ENCODE results near the gene MYRF.
A peak's percentile ranks its signal among the peaks of the same experiment; 100 is the strongest.

The MYRF gene

GRCh38 chr11:61752117-61752924 lies at the start of gene MYRF:
MYRF (plus strand) TSS chr11:61752636; CDS start chr11:61752745, 109 bp downstream.
- DNase-seq (ENCODE audit: low read depth in 2 of 2): peak in 1 of 2 donors; percentile 29

- no peak for DNase-seq (ENCODE audit: low read depth in 2 of 2)
Measured at GRCh38 chr11:61702701-61703312, 49.6 kb upstream of the MYRF start.

GRCh38 chr11:61704838-61705237 lies 47.6 kb upstream of the MYRF start:
- DNase-seq (ENCODE audit: low read depth in 2 of 2): no peak

GRCh38 chr11:61706452-61707400 lies 45.7 kb upstream of the MYRF start:
- DNase-seq (ENCODE audit: low read depth in 2 of 2): no peak

- DNase-seq (ENCODE audit: low read depth in 2 of 2): no peak
Measured at GRCh38 chr11:61707574-61707973, 44.9 kb upstream of the MYRF start.

- DNase-seq (ENCODE audit: low read depth in 2 of 2): no peak
Measured at GRCh38 chr11:61709110-61709509, 43.3 kb upstream of the MYRF start.

- no peak for DNase-seq (ENCODE audit: low read depth in 2 of 2)
Measured at GRCh38 chr11:61709572-61709971, 42.9 kb upstream of the MYRF start.

- no peak for DNase-seq (ENCODE audit: low read depth in 2 of 2)
Measured at GRCh38 chr11:61710019-61710418, 42.4 kb upstream of the MYRF start.

GRCh38 chr11:61711037-61711436 lies 41.4 kb upstream of the MYRF start:
- DNase-seq (ENCODE audit: low read depth in 2 of 2): no peak

GRCh38 chr11:61711498-61711897 lies 40.9 kb upstream of the MYRF start:
- no peak for DNase-seq (ENCODE audit: low read depth in 2 of 2)

- no peak for DNase-seq (ENCODE audit: low read depth in 2 of 2)
Measured at GRCh38 chr11:61712314-61712713, 40.1 kb upstream of the MYRF start.

- no peak for DNase-seq (ENCODE audit: low read depth in 2 of 2)
Measured at GRCh38 chr11:61712846-61713245, 39.6 kb upstream of the MYRF start.

- DNase-seq (ENCODE audit: low read depth in 2 of 2): no peak
Measured at GRCh38 chr11:61713464-61713863, 39.0 kb upstream of the MYRF start.

- DNase-seq (ENCODE audit: low read depth in 2 of 2): no peak
Measured at GRCh38 chr11:61713906-61714305, 38.5 kb upstream of the MYRF start.

GRCh38 chr11:61714316-61714715 lies 38.1 kb upstream of the MYRF start:
- no peak for DNase-seq (ENCODE audit: low read depth in 2 of 2)

GRCh38 chr11:61714916-61715315 lies 37.5 kb upstream of the MYRF start:
- DNase-seq (ENCODE audit: low read depth in 2 of 2): no peak

- DNase-seq (ENCODE audit: low read depth in 2 of 2): no peak
Measured at GRCh38 chr11:61715867-61716266, 36.6 kb upstream of the MYRF start.

GRCh38 chr11:61716478-61717285 lies 35.8 kb upstream of the MYRF start:
- no peak for DNase-seq (ENCODE audit: low read depth in 2 of 2)

GRCh38 chr11:61717286-61718033 lies 35.0 kb upstream of the MYRF start:
- no peak for DNase-seq (ENCODE audit: low read depth in 2 of 2)

GRCh38 chr11:61718046-61718531 lies 34.3 kb upstream of the MYRF start:
- DNase-seq (ENCODE audit: low read depth in 2 of 2): no peak

Measured in stimulated activated CD8-positive, alpha-beta memory T cell treated with anti-CD3 and anti-CD28 coated beads, Interleukin-15, amount 100 ng/mL, for 4 hours (primary cell).